A549 treated with GW870086 at 1 μM for 4 hours (cell line): ENCODE results near the gene KDM5D. TPM values are rescaled to one million over a fixed set of nuclear protein-coding genes. Genes with fewer than 3 reads are reported as not detected.

Experiments
- total RNA-seq: library from RNA; stranded (reverse); fragments of 200-300 nt; extraction: Qiagen RNA extraction; gene quantifications from 5 replicates; pipeline ENCODE4 v1.2.3, GENCODE V29; 2022; ENCODE audit warnings: low read depth

Gene KDM5D
- 5.2 to 6.8 TPM (median 6.3 TPM) in 5 replicates for total RNA-seq

GRCh38 chrY:19744381-19745378, at the start of gene KDM5D:
KDM5D (minus strand) TSS chrY:19744726; CDS start chrY:19744534, 192 bp downstream.

